K562 (cell line): ENCODE data around the gene TMEM114. TPM values are rescaled to one million over a fixed set of nuclear protein-coding genes. Genes with fewer than 3 reads are reported as not detected.
A peak's percentile ranks its signal among the peaks of the same experiment; 100 is the strongest.

Experiments
- ATAC-seq: fragments of 200-7000 bp; cut with Tn5 transposase; 3 replicates; pipeline ENCODE4 v1.9.1; 2020; ENCODE audit warnings: moderate library complexity
- BruUV-seq: library from RNA; stranded (reverse); fragments of 400-500 nt; replicated peaks from 2 replicates; lab custom pipeline; 2021; lab: Mats Ljungman, UMichigan
- CTCF ChIA-PET: fragments of 300-600 bp; formaldehyde crosslinking; extraction: SDS; loops from one replicate; lab custom pipeline; 2021; ENCODE audit warnings: low intra/inter-chr PET ratio; lab: Yijun Ruan, JAX
- POLR2A ChIA-PET: fragments of 300-600, 350-650 bp; sonication (Branson Sonifier 250); formaldehyde crosslinking; extraction: SDS; loops from one replicate; lab custom pipeline; 2021; ENCODE audit warnings: antibody characterized with exemption, inconsistent platforms; lab: Yijun Ruan, JAX
- DNase-seq, 4 experiments: peaks; one replicate each; pipeline versions ENCODE4 v3.0.0 to v3.0.0-alpha.2; 2011 to 2018; ENCODE audit warnings: low spot score in 3 of 4, mixed read lengths in 3 of 4; ENCODE audit errors: extremely low read depth in 1 of 4
- FAIRE-seq: peaks from 2 replicates; lab custom pipeline; 2011; peaks lifted over from hg19 to GRCh38; lab: Jason Lieb, UNC
- H2AFZ ChIP-seq: 2 replicates; pipeline ENCODE4 v1.6.0; 2011; ENCODE audit warnings: low read depth, low read length, control low read depth, inconsistent platforms
- H3K27ac ChIP-seq: fragments of 200-600 bp; 3 replicates; pipeline ENCODE4 v1.8.0; 2011; ENCODE audit warnings: low read depth, mild to moderate bottlenecking, control low read depth, inconsistent platforms, low read length, moderate library complexity, mixed read lengths; ENCODE audit errors: extremely low read depth
- H3K27me3 ChIP-seq, 2 experiments: fragments of 300-600 bp in 1 of 2; 2 replicates in 1 of 2; 3 replicates in 1 of 2; pipeline versions ENCODE4 v1.6.0 to v1.8.0; 2011; ENCODE audit warnings: inconsistent platforms in 2 of 2, low read length in 2 of 2, mild to moderate bottlenecking in 1 of 2, mixed read lengths in 1 of 2, moderate library complexity in 1 of 2; ENCODE audit not compliant: control insufficient read depth in 2 of 2, insufficient read depth in 2 of 2
- H3K36me3 ChIP-seq: fragments of 300-600 bp; 3 replicates; pipeline ENCODE4 v1.8.0; 2011; ENCODE audit warnings: mild to moderate bottlenecking, low read length, inconsistent platforms; ENCODE audit not compliant: control insufficient read depth, insufficient read depth
- H3K4me1 ChIP-seq, 2 experiments: fragments of 200-600 bp in 1 of 2; replicated peaks in 1 of 2; 2 replicates in 1 of 2; 3 replicates in 1 of 2; pipeline versions ENCODE4 v1.5.1 to v1.8.0; 2011; ENCODE audit warnings: inconsistent platforms in 2 of 2, low read length in 2 of 2, mild to moderate bottlenecking in 1 of 2, mixed read lengths in 1 of 2, moderate library complexity in 1 of 2; ENCODE audit not compliant: control insufficient read depth in 2 of 2, insufficient read depth in 2 of 2
- H3K4me2 ChIP-seq: 2 replicates; pipeline ENCODE4 v1.6.1; 2011; ENCODE audit warnings: low read length, control low read depth, inconsistent platforms, mixed read lengths; ENCODE audit not compliant: insufficient read depth
- H3K4me3 ChIP-seq: fragments of 200-600 bp; sonication (generic), shearing (Covaris generic); 2 replicates; pipeline ENCODE4 v1.5.1; 2016; ENCODE audit warnings: control low read depth, inconsistent platforms
- H3K79me2 ChIP-seq: fragments of 200-600 bp; 3 replicates; pipeline ENCODE4 v1.8.0; 2011; ENCODE audit warnings: low read length, inconsistent platforms; ENCODE audit not compliant: control insufficient read depth, insufficient read depth
- H3K9ac ChIP-seq, 2 experiments: 2 replicates each; pipeline versions ENCODE4 v1.6.0 to v1.6.1; 2011; ENCODE audit warnings: low read depth in 2 of 2, low read length in 2 of 2, control low read depth in 1 of 2, inconsistent platforms in 1 of 2, mild to moderate bottlenecking in 1 of 2, mixed read lengths in 1 of 2; ENCODE audit not compliant: insufficient read depth in 1 of 2
- H3K9me1 ChIP-seq: one replicate; pipeline ENCODE4 v1.6.0; 2011; ENCODE audit warnings: inconsistent platforms, mild to moderate bottlenecking, low read length, moderate library complexity; ENCODE audit not compliant: control insufficient read depth, insufficient read depth
- H3K9me3 ChIP-seq: replicated peaks from 2 replicates; pipeline ENCODE4 v1.5.1; 2011; ENCODE audit warnings: low read depth, low read length, inconsistent platforms; ENCODE audit not compliant: control insufficient read depth, insufficient read depth
- H4K20me1 ChIP-seq: replicated peaks from 2 replicates; pipeline ENCODE4 v1.6.1; 2011; ENCODE audit warnings: low read length, inconsistent platforms, mixed read lengths; ENCODE audit not compliant: control insufficient read depth, insufficient read depth
- ARNT ChIP-seq, 2 experiments: fragments of 450-650 bp; IDR thresholded peaks; 2 replicates each; pipeline ENCODE4 v1.6.1; 2016; ENCODE audit warnings: mild to moderate bottlenecking in 1 of 2
- CBX8 ChIP-seq: fragments of 200-600 bp; sonication (generic); IDR thresholded peaks from 2 replicates; pipeline ENCODE4 v1.6.1; 2012; ENCODE audit warnings: borderline replicate concordance, mixed run types, low read depth, mild to moderate bottlenecking, moderate library complexity, mixed read lengths, low read length, control low read depth, inconsistent platforms; ENCODE audit not compliant: poor library complexity, severe bottlenecking; ENCODE audit errors: extremely low read depth
- CEBPG ChIP-seq, 3 experiments: fragments of 200-800 bp in 1 of 3; sonication (Bioruptor generic) in 1 of 3; sonication (generic) in 1 of 3; formaldehyde crosslinking in 1 of 3; IDR thresholded peaks in 2 of 3; conservative IDR thresholded peaks in 1 of 3; 2 replicates each; pipeline versions ENCODE4 v1.6.1 to v1.8.0; 2016 to 2022; ENCODE audit warnings: missing compliant biosample characterization in 2 of 3, missing genetic modification characterization in 2 of 3, mild to moderate bottlenecking in 1 of 3, missing genetic modification reagents in 1 of 3
- EHMT2 ChIP-seq: fragments of 450-650 bp; IDR thresholded peaks from 2 replicates; pipeline ENCODE4 v1.6.1; 2018; ENCODE audit warnings: antibody characterized with exemption
- GTF3C2 ChIP-seq: IDR thresholded peaks from 3 replicates; pipeline ENCODE4 v1.6.1; 2011; ENCODE audit warnings: borderline replicate concordance, mild to moderate bottlenecking, moderate library complexity; ENCODE audit not compliant: insufficient read length; ENCODE audit errors: extremely low read depth
- HOXB6 ChIP-seq: fragments of 250-450 bp; sonication (Bioruptor Pico); IDR thresholded peaks from 2 replicates; pipeline ENCODE4 v1.5.1; 2022; ENCODE audit warnings: mild to moderate bottlenecking, borderline replicate concordance
- IRF9 ChIP-seq: fragments of 450-650 bp; IDR thresholded peaks from 2 replicates; pipeline ENCODE4 v1.6.1; 2016; ENCODE audit warnings: missing biosample characterization, missing genetic modification characterization
- KHSRP ChIP-seq: fragments of 450-650 bp; IDR thresholded peaks from 2 replicates; pipeline ENCODE4 v1.6.1; 2017
- PCBP2 ChIP-seq: fragments of 200-400 bp; formaldehyde crosslinking; IDR thresholded peaks from 2 replicates; pipeline ENCODE4 v1.6.1; 2018; ENCODE audit warnings: low read length, low read depth, mild to moderate bottlenecking, moderate library complexity; ENCODE audit not compliant: poor library complexity, severe bottlenecking
- POLR2H ChIP-seq: IDR thresholded peaks from 2 replicates; pipeline ENCODE4 v1.6.1; 2016; ENCODE audit warnings: missing genetic modification characterization, low read depth, mild to moderate bottlenecking, control low read depth, missing compliant biosample characterization, moderate library complexity
- PURB ChIP-seq: sonication (generic); formaldehyde crosslinking; IDR thresholded peaks from 2 replicates; pipeline ENCODE4 v1.9.0; 2021; ENCODE audit warnings: low read depth, mild to moderate bottlenecking, missing genetic modification reagents
- TAF7 ChIP-seq: fragments of 450-650 bp; IDR thresholded peaks from 2 replicates; pipeline ENCODE4 v1.6.1; 2016; ENCODE audit warnings: missing genetic modification characterization, missing compliant biosample characterization
- ZNF124 ChIP-seq: sonication (generic); formaldehyde crosslinking; IDR thresholded peaks from 2 replicates; pipeline ENCODE4 v1.8.1; 2022; ENCODE audit warnings: missing genetic modification reagents
- ZNF589 ChIP-seq: fragments of 200-800 bp; sonication (Bioruptor generic); IDR thresholded peaks from 2 replicates; pipeline ENCODE4 v1.6.1; 2016; ENCODE audit warnings: low read depth, missing genetic modification characterization, missing compliant biosample characterization
- WGBS: fragments of 100-300 bp; shearing (Covaris generic); methylation state at CpG from one replicate; pipeline ENCODE4 v1.1.6; 2016; ENCODE audit warnings: low coverage, mixed read lengths; ENCODE audit not compliant: insufficient coverage; ENCODE audit errors: missing lambda C conversion rate; 5-methylcytosine and 5-hydroxymethylcytosine counted together
- in situ Hi-C: fragments of 300-500 bp; cut with MboI; formaldehyde crosslinking; loops from 4 replicates; pipeline ENCODE4 v1.15.0; 2018; ENCODE audit warnings: inconsistent platforms, mixed read lengths
- intact Hi-C: fragments of 100-400 bp; cut with micrococcal nuclease; formaldehyde crosslinking; loops from 2 replicates; pipeline ENCODE4 v1.14.2; 2022
- polyA plus RNA-seq, 8 experiments: library from polyadenylated mRNA; depleted of rRNA in 4 of 8; stranded (reverse) in 5 of 8; unstranded in 3 of 8; fragments of >200 nt; fragmentation: Nextera tagmentation in 2 of 8; fragmentation: Illumina TruSeq in 1 of 8; extraction: Ambion mirVana in 2 of 8; extraction: Trizol in 1 of 8; gene quantifications; 2 replicates each; pipeline versions ENCODE4 v1.2.1 to v1.2.3, GENCODE V29; 2011 to 2014; ENCODE audit warnings: inconsistent platforms in 1 of 8, missing spikeins in 1 of 8
- total RNA-seq, 7 experiments: library from RNA; depleted of rRNA in 6 of 7; stranded (reverse); fragments of >200 nt in 6 of 7; fragmentation: Illumina TruSeq in 2 of 7; extraction: Trizol in 2 of 7; gene quantifications; 2 replicates each; pipeline versions ENCODE4 v1.2.1 to v1.2.3, GENCODE V29; 2011 to 2021; ENCODE audit warnings: low replicate concordance in 1 of 7

The TMEM114 gene
- total and polyA plus RNA-seq, 9 of the 15 experiments (the other 6 are each of a cell fraction or from before 2014, with no cell fraction given) = not detected

- TF ChIP-seq IRF9 (tag) = no peak
- TF ChIP-seq PURB (CRISPR knock-in tag) = no peak
- TF ChIP-seq CBX8 = no peak
Observed at GRCh38 chr16:8568231-8568617, 22.1 kb downstream of the TMEM114 start (continued).

- H3K27ac ChIP-seq = no peak overlapping the region
- CTCF ChIA-PET = interaction anchor here (0.5 to 2.3 kb wide), 11 partner anchors 68 to 1555 kb away, joined by 3 to 28 read pairs (median 3); no protein-coding TSS in a partner anchor
- H3K27me3 ChIP-seq = peaks cover 9 to 29% of the 10 kb centered on the region in 2 experiments; a peak in 4 of 5 replicates
- H2AFZ ChIP-seq = peak overlapping the region; percentile 84
- no peak overlapping the region for H3K4me3 ChIP-seq
- no peaks in the 10 kb centered on the region for H4K20me1 ChIP-seq
- BruUV-seq = no TSS peak
- H3K9ac ChIP-seq = no peak overlapping the region
- peaks cover 4% of the 10 kb centered on the region; the same call in 1 of the 2 replicates for H3K9me3 ChIP-seq
- ATAC-seq (peak; percentile 95), FAIRE-seq (peak; percentile 95), DNase-seq (peak; percentile 78 to 91 (median 80))
- H3K36me3 ChIP-seq = no peaks in the 10 kb centered on the region
- intact Hi-C loops = loop anchor here (2.0 to 10.0 kb wide), 3 partner anchors 90 to 567 kb away; no protein-coding TSS in a partner anchor
- in situ Hi-C loops = loop anchor here (5.0 to 25.0 kb wide), 2 partner anchors 315 to 1595 kb away; partner anchors contain the start of gene LITAFD
- WGBS = 2% methylated on average over 21 of the region's 23 CpGs
- no peaks in the 10 kb centered on the region for H3K79me2 ChIP-seq
- peaks cover 0 to 8% of the 10 kb centered on the region in 2 experiments; a peak in 2 of 5 replicates for H3K4me1 ChIP-seq
- no peaks in the 10 kb centered on the region for H3K9me1 ChIP-seq
- peak overlapping the region; percentile 41; the same call in 1 of the 2 replicates for H3K4me2 ChIP-seq
- POLR2A ChIA-PET = no interaction called here
- no peak for TF ChIP-seq CEBPG (CRISPR knock-in tag; IDR thresholded peaks at IDR 0.05)
- no peak for TF ChIP-seq CEBPG (tag; conservative IDR thresholded peaks at IDR 0.05 in 1 of 2, IDR thresholded peaks at IDR 0.05 in 1 of 2)
- TF ChIP-seq HOXB6 = no peak
- TF ChIP-seq ZNF124 = no peak
- TF ChIP-seq EHMT2 = peak; percentile 30; the same call in 1 of the 2 replicates
- no peak for TF ChIP-seq ZNF589
- no peak for TF ChIP-seq GTF3C2
- no peak for TF ChIP-seq TAF7
- 0 out of 4 replicates have a peak, but pooled peaks of 1 of the 2 experiments have one; percentile 67 for TF ChIP-seq ARNT (IDR thresholded peaks at IDR 0.05)
- TF ChIP-seq POLR2H = no peak
- no peak for TF ChIP-seq PCBP2
- TF ChIP-seq KHSRP = no peak
Observed at GRCh38 chr16:8567355-8568230, 22.7 kb downstream of the TMEM114 start.
